PC-3 (cell line): ENCODE measurements around the gene CNTN1. TPM values are rescaled to one million over a fixed set of nuclear protein-coding genes. Genes with fewer than 3 reads are reported as not detected.

Source experiments
- ATAC-seq: fragments of 200-7000 bp; cut with Tn5 transposase; 2 replicates; pipeline ENCODE4 v1.9.1; 2020; ENCODE audit warnings: mild to moderate bottlenecking, moderate library complexity
- BruUV-seq: library from RNA; stranded (reverse); fragments of 400-500 nt; replicated peaks from 2 replicates; lab custom pipeline; 2021; lab: Mats Ljungman, UMichigan
- CTCF ChIA-PET: fragments of 300-600 bp; sonication (Branson Sonifier 250); formaldehyde crosslinking; loops from one replicate; lab custom pipeline; 2022; ENCODE audit warnings: antibody characterized with exemption; lab: Charles Lee
- POLR2A ChIA-PET: fragments of 300-600 bp; sonication (Branson Sonifier 250); formaldehyde crosslinking; loops from one replicate; lab custom pipeline; 2022; ENCODE audit warnings: antibody characterized with exemption; ENCODE audit not compliant: unreplicated experiment; lab: Charles Lee
- DNase-seq: peaks from one replicate; pipeline ENCODE4 v3.0.0-alpha.2; 2015
- H2AFZ ChIP-seq: fragments of 300-600 bp; sonication (generic); 2 replicates; pipeline ENCODE4 v1.6.0; 2016; ENCODE audit warnings: antibody characterized with exemption, low read length
- H3F3A ChIP-seq: fragments of 300-600 bp; sonication (generic); one replicate; pipeline ENCODE4 v1.6.0; 2017; ENCODE audit warnings: antibody characterized with exemption, low read length, control low read depth, mild to moderate bottlenecking; ENCODE audit not compliant: unreplicated experiment
- H3K27ac ChIP-seq: fragments of 300-600 bp; sonication (generic); 2 replicates; pipeline ENCODE4 v1.5.1; 2016; ENCODE audit warnings: mild to moderate bottlenecking, low read length
- H3K27me3 ChIP-seq: fragments of 300-600 bp; sonication (generic); 2 replicates; pipeline ENCODE4 v1.6.1; 2016; ENCODE audit warnings: low read length, mixed read lengths
- H3K36me3 ChIP-seq: fragments of 300-600 bp; sonication (generic); 2 replicates; pipeline ENCODE4 v1.6.1; 2016; ENCODE audit warnings: low read depth, mixed run types, low read length, mixed read lengths
- H3K4me1 ChIP-seq: fragments of 300-600 bp; sonication (generic); 2 replicates; pipeline ENCODE4 v1.5.1; 2016; ENCODE audit warnings: low read length; ENCODE audit not compliant: insufficient read depth
- H3K4me2 ChIP-seq: fragments of 300-600 bp; sonication (generic); 2 replicates; pipeline ENCODE4 v1.6.0; 2016; ENCODE audit warnings: low read length
- H3K4me3 ChIP-seq: fragments of 300-600 bp; sonication (generic); 2 replicates; pipeline ENCODE4 v1.5.1; 2016; ENCODE audit warnings: mild to moderate bottlenecking, low read length, mixed read lengths
- H3K79me2 ChIP-seq: fragments of 300-600 bp; sonication (generic); 2 replicates; pipeline ENCODE4 v1.6.1; 2017; ENCODE audit warnings: low read length, mixed read lengths
- H3K9ac ChIP-seq: fragments of 300-600 bp; sonication (generic); 2 replicates; pipeline ENCODE4 v1.6.0; 2016; ENCODE audit warnings: mild to moderate bottlenecking, low read length
- H3K9me2 ChIP-seq: fragments of 300-600 bp; sonication (generic); replicated peaks from 2 replicates; pipeline ENCODE4 v1.6.1; 2016; ENCODE audit warnings: mixed run types, low read length, mixed read lengths
- H3K9me3 ChIP-seq: fragments of 300-600 bp; sonication (generic); 2 replicates; pipeline ENCODE4 v1.6.1; 2016; ENCODE audit warnings: low read length, mixed read lengths
- H4K20me1 ChIP-seq: fragments of 300-600 bp; sonication (generic); 2 replicates; pipeline ENCODE4 v1.6.1; 2016; ENCODE audit warnings: low read length, mixed read lengths
- EZH2 ChIP-seq: fragments of 300-600 bp; sonication (generic); IDR thresholded peaks from one replicate; pipeline ENCODE4 v1.6.1; 2017; ENCODE audit warnings: antibody characterized with exemption, mild to moderate bottlenecking, low read length; ENCODE audit not compliant: unreplicated experiment
- EZH2phosphoT487 ChIP-seq: fragments of 300-600 bp; sonication (generic); IDR thresholded peaks from 2 replicates; pipeline ENCODE4 v1.6.1; 2018; ENCODE audit warnings: mild to moderate bottlenecking, antibody characterized with exemption, low read length, borderline replicate concordance
- intact Hi-C: fragments of 100-400 bp; cut with micrococcal nuclease; formaldehyde crosslinking; loops from 2 replicates; pipeline ENCODE4 v1.9.0; 2023
- total RNA-seq: library from RNA; depleted of rRNA; stranded (reverse); fragments of >200 nt; gene quantifications from 2 replicates; pipeline ENCODE4 v1.2.3, GENCODE V29; 2014
- TF ChIP-seq, protein P1 (sequence below): fragments of 300-600 bp; sonication (generic); conservative IDR thresholded peaks from 2 replicates; pipeline ENCODE4 v1.5.1; 2017; ENCODE audit warnings: antibody characterized with exemption, low read depth, mild to moderate bottlenecking, low read length

The CNTN1 gene
- total RNA-seq, 1 experiment from 2014 or later: not detected

DNA sequence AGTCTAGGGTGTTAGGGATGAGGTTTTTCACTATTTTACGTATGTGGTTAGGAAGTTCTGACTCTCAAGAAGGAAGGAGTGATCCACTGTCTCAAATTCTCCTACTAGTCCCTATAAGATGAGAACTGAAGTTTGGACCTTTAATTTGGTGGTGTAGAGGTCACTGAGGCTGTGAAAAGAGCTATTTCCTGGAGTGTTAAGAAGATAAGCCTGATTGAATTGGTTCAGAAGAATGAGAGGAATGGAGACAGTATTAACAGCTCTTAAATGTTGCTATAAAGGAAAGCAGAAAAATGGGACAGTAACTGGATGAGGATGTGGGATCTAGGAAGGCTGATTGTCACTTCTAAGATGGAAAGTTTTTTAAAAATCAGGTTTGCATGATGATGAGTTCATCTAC is 57.6 kb downstream of the CNTN1 start:
- Histone ChIP-seq H3K9ac (no peak overlapping the region), H3K79me2 (no peaks in the 10 kb centered on the region), H3K9me3 (no peaks in the 10 kb centered on the region), H3K4me3 (no peak overlapping the region), H3K9me2 (no peaks in the 10 kb centered on the region), H3K27me3 (no peaks in the 10 kb centered on the region), H3K36me3 (no peaks in the 10 kb centered on the region), H3K27ac (no peak overlapping the region), H2AFZ (no peak overlapping the region), H3F3A (no peaks in the 10 kb centered on the region), H4K20me1 (no peaks in the 10 kb centered on the region), H3K4me2 (no peak overlapping the region), H3K4me1 (no peaks in the 10 kb centered on the region)
- ATAC-seq: no peak
- no peak for DNase-seq
- POLR2A ChIA-PET: no interaction called here
- BruUV-seq: no TSS peak
- intact Hi-C loops: no loop called here
- CTCF ChIA-PET: no interaction called here
- TF ChIP-seq EZH2 (no peak), EZH2phosphoT487 (no peak)
- TF ChIP-seq, protein P1, sequence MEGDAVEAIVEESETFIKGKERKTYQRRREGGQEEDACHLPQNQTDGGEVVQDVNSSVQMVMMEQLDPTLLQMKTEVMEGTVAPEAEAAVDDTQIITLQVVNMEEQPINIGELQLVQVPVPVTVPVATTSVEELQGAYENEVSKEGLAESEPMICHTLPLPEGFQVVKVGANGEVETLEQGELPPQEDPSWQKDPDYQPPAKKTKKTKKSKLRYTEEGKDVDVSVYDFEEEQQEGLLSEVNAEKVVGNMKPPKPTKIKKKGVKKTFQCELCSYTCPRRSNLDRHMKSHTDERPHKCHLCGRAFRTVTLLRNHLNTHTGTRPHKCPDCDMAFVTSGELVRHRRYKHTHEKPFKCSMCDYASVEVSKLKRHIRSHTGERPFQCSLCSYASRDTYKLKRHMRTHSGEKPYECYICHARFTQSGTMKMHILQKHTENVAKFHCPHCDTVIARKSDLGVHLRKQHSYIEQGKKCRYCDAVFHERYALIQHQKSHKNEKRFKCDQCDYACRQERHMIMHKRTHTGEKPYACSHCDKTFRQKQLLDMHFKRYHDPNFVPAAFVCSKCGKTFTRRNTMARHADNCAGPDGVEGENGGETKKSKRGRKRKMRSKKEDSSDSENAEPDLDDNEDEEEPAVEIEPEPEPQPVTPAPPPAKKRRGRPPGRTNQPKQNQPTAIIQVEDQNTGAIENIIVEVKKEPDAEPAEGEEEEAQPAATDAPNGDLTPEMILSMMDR: no peak

DNA sequence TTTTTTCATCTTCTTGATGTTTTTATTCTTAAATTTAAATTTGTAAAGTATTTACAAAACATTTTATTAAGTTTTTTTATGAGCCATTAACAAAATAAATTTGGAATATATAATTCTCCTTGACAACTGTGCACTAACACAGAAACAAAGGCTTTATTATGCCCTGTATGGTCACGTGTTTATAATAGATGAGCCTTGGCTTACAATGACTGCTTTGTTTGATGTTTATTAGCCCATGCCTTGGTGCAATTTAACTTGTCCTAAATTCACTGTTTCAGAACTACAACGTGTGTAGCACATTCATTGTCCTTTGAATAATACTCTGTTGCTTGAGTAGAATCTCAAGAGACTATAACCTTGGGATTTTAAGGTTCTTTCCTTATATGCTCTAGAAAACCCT is 59.8 kb downstream of the CNTN1 start:
- H2AFZ ChIP-seq: no peak overlapping the region
- H3K4me2 ChIP-seq: no peak overlapping the region
- no TSS peak for BruUV-seq
- no peak for DNase-seq
- H3F3A ChIP-seq: no peaks in the 10 kb centered on the region
- H3K9me3 ChIP-seq: no peaks in the 10 kb centered on the region
- ChIA-PET POLR2A (no interaction called here), CTCF (no interaction called here)
- TF ChIP-seq EZH2phosphoT487 (no peak), EZH2 (no peak)
- TF ChIP-seq, protein P1: no peak
- no peaks in the 10 kb centered on the region for H3K27me3 ChIP-seq
- H3K4me3 ChIP-seq: no peak overlapping the region
- no peak overlapping the region for H3K27ac ChIP-seq
- intact Hi-C loops: no loop called here
- H3K9me2 ChIP-seq: no peaks in the 10 kb centered on the region
- no peaks in the 10 kb centered on the region for H3K79me2 ChIP-seq
- no peaks in the 10 kb centered on the region for H3K36me3 ChIP-seq
- no peak for ATAC-seq
- H3K4me1 ChIP-seq: no peaks in the 10 kb centered on the region
- H3K9ac ChIP-seq: no peak overlapping the region
- H4K20me1 ChIP-seq: no peaks in the 10 kb centered on the region

DNA sequence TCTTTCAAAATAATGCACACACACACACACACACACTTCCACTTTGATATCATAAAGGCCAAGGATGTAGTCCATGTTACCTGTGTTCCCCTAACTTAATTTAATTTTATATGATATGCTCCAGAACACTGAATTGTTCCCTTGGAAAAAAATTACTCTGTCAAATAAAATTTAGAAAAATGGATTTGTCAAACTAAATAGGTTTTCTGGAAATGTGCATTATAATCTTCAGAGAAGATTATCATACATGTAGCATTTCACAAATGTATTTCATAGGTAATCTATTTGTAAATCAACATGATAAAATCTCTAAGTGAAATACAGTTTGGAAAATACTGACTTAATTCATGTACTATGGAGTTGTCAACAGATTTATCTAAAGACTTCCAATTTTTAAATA is 68.6 kb downstream of the CNTN1 start:
- no peaks in the 10 kb centered on the region for H3K36me3 ChIP-seq
- no peak overlapping the region for H3K27ac ChIP-seq
- H2AFZ ChIP-seq: no peak overlapping the region
- intact Hi-C loops: no loop called here
- BruUV-seq: no TSS peak
- no peak overlapping the region for H3K4me2 ChIP-seq
- H3K79me2 ChIP-seq: no peaks in the 10 kb centered on the region
- no peak for ATAC-seq
- H4K20me1 ChIP-seq: no peaks in the 10 kb centered on the region
- ChIA-PET CTCF (no interaction called here), POLR2A (no interaction called here)
- H3K4me3 ChIP-seq: no peak overlapping the region
- H3K9me2 ChIP-seq: no peaks in the 10 kb centered on the region
- H3K27me3 ChIP-seq: peaks cover 5% of the 10 kb centered on the region; the same call in 1 of the 2 replicates
- DNase-seq: no peak
- H3K9me3 ChIP-seq: no peaks in the 10 kb centered on the region
- H3K4me1 ChIP-seq: no peaks in the 10 kb centered on the region
- TF ChIP-seq EZH2 (no peak), EZH2phosphoT487 (no peak)
- TF ChIP-seq, protein P1: no peak
- H3K9ac ChIP-seq: no peak overlapping the region
- no peaks in the 10 kb centered on the region for H3F3A ChIP-seq
